ENCODE data around the gene CNDP1. TPM values are rescaled to one million over a fixed set of nuclear protein-coding genes. Genes with fewer than 3 reads are reported as not detected.
"Not testable (repeated sequence)": the region's sequence is repeated elsewhere in the genome, so short reads cannot be mapped to it uniquely, and the experiment has no call there.

Gene CNDP1
- total RNA-seq, 1 donor from 2014 or later = not detected

GRCh38 chr18:74498712-74499627 is 35.3 kb upstream of the CNDP1 start:
- Histone ChIP-seq H3K36me3 (peaks cover 9% of the 10 kb centered on the region), H3K4me3 (no peak overlapping the region), H3K79me2 (ENCODE audit: low read depth) (peaks cover 43% of the 10 kb centered on the region), H3K9ac (no peak overlapping the region), H3K9me3 (ENCODE audit: low read depth) (no peaks in the 10 kb centered on the region), H3K4me2 (no peak overlapping the region), H3F3A (ENCODE audit: low read depth) (peaks cover 8% of the 10 kb centered on the region), H3K4me1 (no peaks in the 10 kb centered on the region), H3K27ac (no peak overlapping the region), H4K20me1 (ENCODE audit: low read depth) (peaks cover 20% of the 10 kb centered on the region), H2AFZ (replicated peaks) (no peak overlapping the region), H3K27me3 (no peaks in the 10 kb centered on the region)
- Mint-ChIP-seq H3K27ac (no peak overlapping the region), H3K27me3 (ENCODE audit: insufficient read depth, low read depth) (peaks cover 3% of the 10 kb centered on the region), H3K4me3 (peak overlapping the region; percentile 69), H3K4me1 (peaks cover 18% of the 10 kb centered on the region), H3K36me3 (peaks cover 10% of the 10 kb centered on the region), H3K9me3 (no peaks in the 10 kb centered on the region)
- TF ChIP-seq CTCF (IDR thresholded peaks at IDR 0.05) (no peak), EZH2 (IDR thresholded peaks at IDR 0.05) (no peak), EZH2phosphoT487 (IDR thresholded peaks at IDR 0.05) (no peak)
- DNase-seq (ENCODE audit: low spot score) = no peak

- Histone ChIP-seq H4K20me1 (ENCODE audit: low read depth) (peaks cover 20% of the 10 kb centered on the region), H3F3A (ENCODE audit: low read depth) (peaks cover 6% of the 10 kb centered on the region), H3K4me3 (no peak overlapping the region), H3K36me3 (peaks cover 9% of the 10 kb centered on the region), H3K9ac (no peak overlapping the region), H3K4me2 (no peak overlapping the region), H3K4me1 (no peaks in the 10 kb centered on the region), H2AFZ (replicated peaks) (no peak overlapping the region), H3K79me2 (ENCODE audit: low read depth) (peaks cover 43% of the 10 kb centered on the region), H3K27ac (no peak overlapping the region), H3K27me3 (no peaks in the 10 kb centered on the region), H3K9me3 (ENCODE audit: low read depth) (no peaks in the 10 kb centered on the region)
- Mint-ChIP-seq H3K4me3 (no peak overlapping the region), H3K27ac (no peak overlapping the region), H3K36me3 (peaks cover 10% of the 10 kb centered on the region), H3K4me1 (peaks cover 18% of the 10 kb centered on the region), H3K9me3 (no peaks in the 10 kb centered on the region), H3K27me3 (ENCODE audit: insufficient read depth, low read depth) (peaks cover 3% of the 10 kb centered on the region)
- no peak for TF ChIP-seq EZH2phosphoT487 (IDR thresholded peaks at IDR 0.05)
- TF ChIP-seq CTCF (IDR thresholded peaks at IDR 0.05) = no peak
- no peak for TF ChIP-seq EZH2 (IDR thresholded peaks at IDR 0.05)
- DNase-seq (ENCODE audit: low spot score) = no peak
Observed at GRCh38 chr18:74499633-74500032, 34.7 kb upstream of the CNDP1 start.

- TF ChIP-seq CTCF (IDR thresholded peaks at IDR 0.05) (no peak), EZH2 (IDR thresholded peaks at IDR 0.05) (no peak), EZH2phosphoT487 (IDR thresholded peaks at IDR 0.05) (no peak)
- Histone ChIP-seq H2AFZ (replicated peaks) (no peak overlapping the region), H3K4me1 (no peaks in the 10 kb centered on the region), H3K27me3 (no peaks in the 10 kb centered on the region), H3K4me2 (no peak overlapping the region), H4K20me1 (ENCODE audit: low read depth) (peaks cover 20% of the 10 kb centered on the region), H3K79me2 (ENCODE audit: low read depth) (peaks cover 43% of the 10 kb centered on the region), H3K36me3 (peaks cover 9% of the 10 kb centered on the region), H3K27ac (no peak overlapping the region), H3K9ac (no peak overlapping the region), H3K4me3 (no peak overlapping the region), H3K9me3 (ENCODE audit: low read depth) (no peaks in the 10 kb centered on the region), H3F3A (ENCODE audit: low read depth) (peaks cover 3% of the 10 kb centered on the region)
- H3K36me3 Mint-ChIP-seq = peaks cover 10% of the 10 kb centered on the region
- DNase-seq (ENCODE audit: low spot score) = no peak
- H3K4me1 Mint-ChIP-seq = peaks cover 18% of the 10 kb centered on the region
- H3K9me3 Mint-ChIP-seq = no peaks in the 10 kb centered on the region
- peaks cover 3% of the 10 kb centered on the region for H3K27me3 Mint-ChIP-seq (ENCODE audit: insufficient read depth, low read depth)
- no peak overlapping the region for H3K27ac Mint-ChIP-seq
- no peak overlapping the region for H3K4me3 Mint-ChIP-seq
Observed at GRCh38 chr18:74500372-74500771, 33.9 kb upstream of the CNDP1 start.

- H3K4me1 ChIP-seq; H3K36me3 ChIP-seq; H3K4me3 ChIP-seq; H3K9ac ChIP-seq; H3K27ac ChIP-seq; H3K27me3 ChIP-seq; H3K9me3 Mint-ChIP-seq; H3K9me3 ChIP-seq (ENCODE audit: low read depth); H2AFZ ChIP-seq (replicated peaks); H3F3A ChIP-seq (ENCODE audit: low read depth); H3K4me3 Mint-ChIP-seq; H3K27ac Mint-ChIP-seq; H3K4me2 ChIP-seq; DNase-seq (ENCODE audit: low spot score); H3K27me3 Mint-ChIP-seq (ENCODE audit: insufficient read depth, low read depth): not testable (repeated sequence)
- H3K79me2 ChIP-seq (ENCODE audit: low read depth) = peaks cover 43% of the 10 kb centered on the region
- Mint-ChIP-seq H3K4me1 (peaks cover 18% of the 10 kb centered on the region), H3K36me3 (peaks cover 12% of the 10 kb centered on the region)
- H4K20me1 ChIP-seq (ENCODE audit: low read depth) = peaks cover 20% of the 10 kb centered on the region
Observed at GRCh38 chr18:74500774-74501173, 33.5 kb upstream of the CNDP1 start.
